K562 (cell line): ENCODE data around the gene ERI2. TPM values are rescaled to one million over a fixed set of nuclear protein-coding genes. Genes with fewer than 3 reads are reported as not detected.

Experiments used
- BRF1 ChIP-seq: IDR thresholded peaks from 3 replicates; pipeline ENCODE4 v1.6.1; 2011; ENCODE audit warnings: borderline replicate concordance, mild to moderate bottlenecking; ENCODE audit not compliant: insufficient read length; ENCODE audit errors: extremely low read depth
- EHMT2 ChIP-seq: fragments of 450-650 bp; IDR thresholded peaks from 2 replicates; pipeline ENCODE4 v1.6.1; 2018; ENCODE audit warnings: antibody characterized with exemption
- EP300 ChIP-seq: IDR thresholded peaks from 2 replicates; pipeline ENCODE4 v1.6.1; 2012; ENCODE audit warnings: low read length, improper control_type of control experiment
- FOSL1 ChIP-seq: fragments of 200-800 bp; sonication (Bioruptor generic); conservative IDR thresholded peaks from 2 replicates; pipeline ENCODE4 v1.6.1; 2016; ENCODE audit warnings: missing genetic modification characterization, missing compliant biosample characterization
- JUND ChIP-seq, 2 experiments: IDR thresholded peaks; 2 replicates in 1 of 2; 3 replicates in 1 of 2; pipeline ENCODE4 v1.6.1; 2011; ENCODE audit warnings: borderline replicate concordance in 2 of 2, low read depth in 2 of 2, low read length in 2 of 2, improper control_type of control experiment in 1 of 2, missing biosample characterization in 1 of 2, missing genetic modification characterization in 1 of 2, missing genetic modification reagents in 1 of 2
- KLF10 ChIP-seq: fragments of 250-450 bp; sonication (Bioruptor Pico); IDR thresholded peaks from 2 replicates; pipeline ENCODE4 v1.6.1; 2021; ENCODE audit warnings: matching md5 sums
- NBN ChIP-seq: fragments of 450-650 bp; IDR thresholded peaks from 2 replicates; pipeline ENCODE4 v1.6.1; 2016; ENCODE audit warnings: low read depth, mild to moderate bottlenecking
- NFRKB ChIP-seq: fragments of 450-650 bp; IDR thresholded peaks from 2 replicates; pipeline ENCODE4 v1.6.1; 2016; ENCODE audit warnings: low read depth
- POLR2H ChIP-seq: IDR thresholded peaks from 2 replicates; pipeline ENCODE4 v1.6.1; 2016; ENCODE audit warnings: missing genetic modification characterization, low read depth, mild to moderate bottlenecking, control low read depth, missing compliant biosample characterization, moderate library complexity
- TEAD4 ChIP-seq, 2 experiments: sonication (generic) in 1 of 2; formaldehyde crosslinking in 1 of 2; IDR thresholded peaks; 2 replicates each; pipeline versions ENCODE4 v1.6.1 to v1.8.0; 2012 to 2022; ENCODE audit warnings: borderline replicate concordance in 1 of 2, inconsistent platforms in 1 of 2, low read length in 1 of 2, mild to moderate bottlenecking in 1 of 2, missing genetic modification reagents in 1 of 2
- TRIM24 ChIP-seq, 2 experiments: fragments of 450-650 bp; IDR thresholded peaks; 2 replicates each; pipeline ENCODE4 v1.6.1; 2016
- WHSC1 ChIP-seq: IDR thresholded peaks from one replicate; pipeline ENCODE4 v1.6.1; 2012; ENCODE audit warnings: low read length, control low read depth, inconsistent platforms
- XRCC3 ChIP-seq: fragments of 450-650 bp; IDR thresholded peaks from 2 replicates; pipeline ENCODE4 v1.6.1; 2017; ENCODE audit warnings: mild to moderate bottlenecking, moderate library complexity
- ZFP36 ChIP-seq: fragments of 150-350 bp; IDR thresholded peaks from 2 replicates; pipeline ENCODE4 v1.6.1; 2018; ENCODE audit warnings: low read length, low read depth; ENCODE audit not compliant: partially characterized antibody
- ZNF175 ChIP-seq: fragments of 200-800 bp; sonication (Bioruptor generic); IDR thresholded peaks from 2 replicates; pipeline ENCODE4 v1.6.1; 2016; ENCODE audit warnings: low read depth, mild to moderate bottlenecking, missing genetic modification characterization, missing compliant biosample characterization
- ZNF197 ChIP-seq: fragments of 200-800 bp; sonication (Bioruptor generic); IDR thresholded peaks from 2 replicates; pipeline ENCODE4 v1.6.1; 2016; ENCODE audit warnings: low read depth, missing genetic modification characterization, missing compliant biosample characterization
- ZNF766 ChIP-seq: fragments of 200-800 bp; sonication (Bioruptor generic); conservative IDR thresholded peaks from 2 replicates; pipeline ENCODE4 v1.6.1; 2016; ENCODE audit warnings: missing genetic modification characterization, missing compliant biosample characterization
- ZNF780A ChIP-seq: fragments of 250-450 bp; sonication (Bioruptor Pico); IDR thresholded peaks from 2 replicates; pipeline ENCODE4 v1.5.0; 2021; ENCODE audit warnings: mild to moderate bottlenecking
- polyA plus RNA-seq, 8 experiments: library from polyadenylated mRNA; depleted of rRNA in 4 of 8; stranded (reverse) in 5 of 8; unstranded in 3 of 8; fragments of >200 nt; fragmentation: Nextera tagmentation in 2 of 8; fragmentation: Illumina TruSeq in 1 of 8; extraction: Ambion mirVana in 2 of 8; extraction: Trizol in 1 of 8; gene quantifications; 2 replicates each; pipeline versions ENCODE4 v1.2.1 to v1.2.3, GENCODE V29; 2011 to 2014; ENCODE audit warnings: inconsistent platforms in 1 of 8, missing spikeins in 1 of 8
- total RNA-seq, 7 experiments: library from RNA; depleted of rRNA in 6 of 7; stranded (reverse); fragments of >200 nt in 6 of 7; fragmentation: Illumina TruSeq in 2 of 7; extraction: Trizol in 2 of 7; gene quantifications; 2 replicates each; pipeline versions ENCODE4 v1.2.1 to v1.2.3, GENCODE V29; 2011 to 2021; ENCODE audit warnings: low replicate concordance in 1 of 7
- TF ChIP-seq, protein P1 (sequence below), 2 experiments: fragments of 150-350 bp in 1 of 2; IDR thresholded peaks; 2 replicates each; pipeline ENCODE4 v1.6.1; 2012 to 2016; ENCODE audit warnings: low read depth in 2 of 2, low read length in 2 of 2, mild to moderate bottlenecking in 1 of 2, moderate library complexity in 1 of 2
- TF ChIP-seq, protein P2 (sequence below): fragments of 150-350 bp; IDR thresholded peaks from 2 replicates; pipeline ENCODE4 v1.6.1; 2014; ENCODE audit warnings: low read depth, mild to moderate bottlenecking, low read length, borderline replicate concordance
- TF ChIP-seq, protein P3 (sequence below), 2 experiments: fragments of 250-450 bp in 1 of 2; fragments of 450-650 bp in 1 of 2; sonication (Bioruptor Pico) in 1 of 2; IDR thresholded peaks; 2 replicates each; pipeline versions ENCODE4 v1.6.1 to v1.8.0; 2016 to 2021; ENCODE audit warnings: mild to moderate bottlenecking in 2 of 2, moderate library complexity in 2 of 2, missing compliant biosample characterization in 1 of 2, missing genetic modification characterization in 1 of 2

ERI2 gene
- total and polyA plus RNA-seq, 9 of the 15 experiments (the other 6 are each of a cell fraction or from before 2014, with no cell fraction given): 23.3 to 57.0 (median 48.1) TPM

DNA sequence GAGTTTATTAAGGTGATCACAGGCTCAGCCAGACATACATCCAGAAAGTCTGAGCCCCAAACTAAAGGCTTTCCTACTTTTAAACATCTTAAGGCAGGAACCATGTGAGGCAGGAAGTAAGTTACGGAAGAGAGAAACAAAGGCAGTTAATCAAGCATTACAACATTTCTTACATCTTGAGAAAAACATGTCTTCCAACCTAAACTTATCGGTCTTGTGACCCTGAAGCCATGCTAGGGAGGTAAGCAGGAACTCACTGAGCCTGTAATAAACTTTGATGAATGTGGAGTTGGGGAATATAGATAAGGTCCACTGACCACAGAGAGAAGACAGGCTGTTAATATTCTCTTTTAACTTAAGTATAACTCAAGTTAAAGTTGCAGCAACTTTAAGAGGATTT, 45.9 kb downstream of the ERI2 start (continued):
- TF ChIP-seq ZNF197 (CRISPR knock-in tag): peak; percentile 88; the same call in 1 of the 2 replicates
- peak; percentile 73 for TF ChIP-seq TEAD4 (IDR thresholded peaks at IDR 0.05; ENCODE audit: low read length)
- no peak for TF ChIP-seq TEAD4 (CRISPR knock-in tag; IDR thresholded peaks at IDR 0.05; ENCODE audit: borderline replicate concordance)
- TF ChIP-seq WHSC1: no peak
- peak; percentile 72 for TF ChIP-seq EP300
- no peak for TF ChIP-seq ZFP36
- TF ChIP-seq, protein P1, sequence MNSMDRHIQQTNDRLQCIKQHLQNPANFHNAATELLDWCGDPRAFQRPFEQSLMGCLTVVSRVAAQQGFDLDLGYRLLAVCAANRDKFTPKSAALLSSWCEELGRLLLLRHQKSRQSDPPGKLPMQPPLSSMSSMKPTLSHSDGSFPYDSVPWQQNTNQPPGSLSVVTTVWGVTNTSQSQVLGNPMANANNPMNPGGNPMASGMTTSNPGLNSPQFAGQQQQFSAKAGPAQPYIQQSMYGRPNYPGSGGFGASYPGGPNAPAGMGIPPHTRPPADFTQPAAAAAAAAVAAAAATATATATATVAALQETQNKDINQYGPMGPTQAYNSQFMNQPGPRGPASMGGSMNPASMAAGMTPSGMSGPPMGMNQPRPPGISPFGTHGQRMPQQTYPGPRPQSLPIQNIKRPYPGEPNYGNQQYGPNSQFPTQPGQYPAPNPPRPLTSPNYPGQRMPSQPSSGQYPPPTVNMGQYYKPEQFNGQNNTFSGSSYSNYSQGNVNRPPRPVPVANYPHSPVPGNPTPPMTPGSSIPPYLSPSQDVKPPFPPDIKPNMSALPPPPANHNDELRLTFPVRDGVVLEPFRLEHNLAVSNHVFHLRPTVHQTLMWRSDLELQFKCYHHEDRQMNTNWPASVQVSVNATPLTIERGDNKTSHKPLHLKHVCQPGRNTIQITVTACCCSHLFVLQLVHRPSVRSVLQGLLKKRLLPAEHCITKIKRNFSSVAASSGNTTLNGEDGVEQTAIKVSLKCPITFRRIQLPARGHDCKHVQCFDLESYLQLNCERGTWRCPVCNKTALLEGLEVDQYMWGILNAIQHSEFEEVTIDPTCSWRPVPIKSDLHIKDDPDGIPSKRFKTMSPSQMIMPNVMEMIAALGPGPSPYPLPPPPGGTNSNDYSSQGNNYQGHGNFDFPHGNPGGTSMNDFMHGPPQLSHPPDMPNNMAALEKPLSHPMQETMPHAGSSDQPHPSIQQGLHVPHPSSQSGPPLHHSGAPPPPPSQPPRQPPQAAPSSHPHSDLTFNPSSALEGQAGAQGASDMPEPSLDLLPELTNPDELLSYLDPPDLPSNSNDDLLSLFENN (IDR thresholded peaks at IDR 0.05; ENCODE audit: low read depth in 2 of 2, low read length in 2 of 2): no peak
- no peak for TF ChIP-seq KLF10 (CRISPR knock-in tag)
- TF ChIP-seq FOSL1 (tag): peak; percentile 30; the same call in 1 of the 2 replicates
- TF ChIP-seq, protein P2, sequence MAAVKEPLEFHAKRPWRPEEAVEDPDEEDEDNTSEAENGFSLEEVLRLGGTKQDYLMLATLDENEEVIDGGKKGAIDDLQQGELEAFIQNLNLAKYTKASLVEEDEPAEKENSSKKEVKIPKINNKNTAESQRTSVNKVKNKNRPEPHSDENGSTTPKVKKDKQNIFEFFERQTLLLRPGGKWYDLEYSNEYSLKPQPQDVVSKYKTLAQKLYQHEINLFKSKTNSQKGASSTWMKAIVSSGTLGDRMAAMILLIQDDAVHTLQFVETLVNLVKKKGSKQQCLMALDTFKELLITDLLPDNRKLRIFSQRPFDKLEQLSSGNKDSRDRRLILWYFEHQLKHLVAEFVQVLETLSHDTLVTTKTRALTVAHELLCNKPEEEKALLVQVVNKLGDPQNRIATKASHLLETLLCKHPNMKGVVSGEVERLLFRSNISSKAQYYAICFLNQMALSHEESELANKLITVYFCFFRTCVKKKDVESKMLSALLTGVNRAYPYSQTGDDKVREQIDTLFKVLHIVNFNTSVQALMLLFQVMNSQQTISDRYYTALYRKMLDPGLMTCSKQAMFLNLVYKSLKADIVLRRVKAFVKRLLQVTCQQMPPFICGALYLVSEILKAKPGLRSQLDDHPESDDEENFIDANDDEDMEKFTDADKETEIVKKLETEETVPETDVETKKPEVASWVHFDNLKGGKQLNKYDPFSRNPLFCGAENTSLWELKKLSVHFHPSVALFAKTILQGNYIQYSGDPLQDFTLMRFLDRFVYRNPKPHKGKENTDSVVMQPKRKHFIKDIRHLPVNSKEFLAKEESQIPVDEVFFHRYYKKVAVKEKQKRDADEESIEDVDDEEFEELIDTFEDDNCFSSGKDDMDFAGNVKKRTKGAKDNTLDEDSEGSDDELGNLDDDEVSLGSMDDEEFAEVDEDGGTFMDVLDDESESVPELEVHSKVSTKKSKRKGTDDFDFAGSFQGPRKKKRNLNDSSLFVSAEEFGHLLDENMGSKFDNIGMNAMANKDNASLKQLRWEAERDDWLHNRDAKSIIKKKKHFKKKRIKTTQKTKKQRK: no peak
- TF ChIP-seq NBN: no peak
- TF ChIP-seq JUND (IDR thresholded peaks at IDR 0.05; ENCODE audit: borderline replicate concordance, low read depth, low read length): no peak
- peak; percentile 37; the same call in 1 of the 3 replicates for TF ChIP-seq JUND (tag; IDR thresholded peaks at IDR 0.05; ENCODE audit: borderline replicate concordance, low read depth, low read length)
- TF ChIP-seq ZNF766 (CRISPR knock-in tag): peak; percentile 81; the same call in 1 of the 2 replicates
- 0 out of 2 replicates have a peak, but pooled peaks have one; percentile 19 for TF ChIP-seq ZNF780A (CRISPR knock-in tag)
- TF ChIP-seq BRF1: no peak
- TF ChIP-seq XRCC3: no peak
- peak in 1 of 2 experiments; percentile 48; a peak in 1 of 4 replicates for TF ChIP-seq TRIM24 (IDR thresholded peaks at IDR 0.05)
- TF ChIP-seq EHMT2: 0 out of 2 replicates have a peak, but pooled peaks have one; percentile 9
- 0 out of 2 replicates have a peak, but pooled peaks have one; percentile 51 for TF ChIP-seq NFRKB
- TF ChIP-seq, protein P3, sequence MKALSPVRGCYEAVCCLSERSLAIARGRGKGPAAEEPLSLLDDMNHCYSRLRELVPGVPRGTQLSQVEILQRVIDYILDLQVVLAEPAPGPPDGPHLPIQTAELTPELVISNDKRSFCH (CRISPR knock-in tag; IDR thresholded peaks at IDR 0.05): no peak
- TF ChIP-seq, protein P3 (tag; IDR thresholded peaks at IDR 0.05): no peak
- peak; percentile 67; the same call in 1 of the 2 replicates for TF ChIP-seq POLR2H (tag)
- TF ChIP-seq ZNF175 (CRISPR knock-in tag): 0 out of 2 replicates have a peak, but pooled peaks have one; percentile 76
